Loucy (cell line): ENCODE results near the gene EVI5.

Source experiments
- CTCF ChIP-seq: fragments of 200-600 bp; sonication (generic); conservative IDR thresholded peaks from 2 replicates; pipeline ENCODE4 v1.5.1; 2014; ENCODE audit warnings: mild to moderate bottlenecking, antibody characterized with exemption, low read length
- EZH2phosphoT487 ChIP-seq: fragments of 200-600 bp; IDR thresholded peaks from 2 replicates; pipeline ENCODE4 v1.6.1; 2018; ENCODE audit warnings: antibody characterized with exemption, mild to moderate bottlenecking, moderate library complexity, borderline replicate concordance

GRCh38 chr1:92577261-92577895 lies 207.5 kb downstream of the EVI5 start:
- TF ChIP-seq CTCF (no peak), EZH2phosphoT487 (no peak)
